HEK293 (cell line): ENCODE data around the gene SZT2.

Source experiments
- GLI2 ChIP-seq: fragments of 450-650 bp; formaldehyde crosslinking; IDR thresholded peaks from 2 replicates; pipeline ENCODE4; 2017; ENCODE audit warnings: missing biosample characterization, missing genetic modification characterization, low read depth, borderline replicate concordance
- GLIS1 ChIP-seq: fragments of 450-650 bp; formaldehyde crosslinking; IDR thresholded peaks from 2 replicates; pipeline ENCODE4 v1.5.1; 2016; ENCODE audit warnings: missing biosample characterization, missing genetic modification characterization
- OVOL3 ChIP-seq: fragments of 450-650 bp; formaldehyde crosslinking; IDR thresholded peaks from 2 replicates; pipeline ENCODE4 v1.5.1; 2016; ENCODE audit warnings: missing biosample characterization, missing genetic modification characterization
- SCRT1 ChIP-seq: fragments of 450-650 bp; formaldehyde crosslinking; IDR thresholded peaks from 2 replicates; pipeline ENCODE4 v1.5.1; 2016; ENCODE audit warnings: missing biosample characterization, missing genetic modification characterization, borderline replicate concordance
- SP7 ChIP-seq: fragments of 450-650 bp; formaldehyde crosslinking; IDR thresholded peaks from 2 replicates; pipeline ENCODE4 v1.5.1; 2016; ENCODE audit warnings: missing biosample characterization, missing genetic modification characterization
- WT1 ChIP-seq: fragments of 450-650 bp; formaldehyde crosslinking; IDR thresholded peaks from 2 replicates; pipeline ENCODE4 v1.5.1; 2016; ENCODE audit warnings: missing biosample characterization, missing genetic modification characterization
- ZBTB8A ChIP-seq: fragments of 450-650 bp; formaldehyde crosslinking; IDR thresholded peaks from 2 replicates; pipeline ENCODE4 v1.5.1; 2016; ENCODE audit warnings: missing biosample characterization, missing genetic modification characterization
- ZNF10 ChIP-seq: fragments of 450-650 bp; formaldehyde crosslinking; IDR thresholded peaks from 2 replicates; pipeline ENCODE4 v1.5.1; 2017; ENCODE audit warnings: missing biosample characterization, missing genetic modification characterization
- ZNF112 ChIP-seq: fragments of 450-650 bp; formaldehyde crosslinking; IDR thresholded peaks from 2 replicates; pipeline ENCODE4 v1.5.0; 2017; ENCODE audit warnings: missing biosample characterization, missing genetic modification characterization
- ZNF175 ChIP-seq: fragments of 450-650 bp; formaldehyde crosslinking; IDR thresholded peaks from 2 replicates; pipeline ENCODE4 v1.5.1; 2016; ENCODE audit warnings: missing biosample characterization, missing genetic modification characterization
- ZNF292 ChIP-seq: fragments of 450-650 bp; formaldehyde crosslinking; IDR thresholded peaks from 2 replicates; pipeline ENCODE4 v1.5.1; 2016; ENCODE audit warnings: low read depth, missing biosample characterization, missing genetic modification characterization, borderline replicate concordance
- ZNF335 ChIP-seq: fragments of 450-650 bp; formaldehyde crosslinking; conservative IDR thresholded peaks from 2 replicates; pipeline ENCODE4 v1.5.1; 2016; ENCODE audit warnings: missing biosample characterization, missing genetic modification characterization
- ZNF544 ChIP-seq: fragments of 450-650 bp; formaldehyde crosslinking; IDR thresholded peaks from 2 replicates; pipeline ENCODE4 v1.5.0; 2017; ENCODE audit warnings: missing biosample characterization, missing genetic modification characterization
- ZNF623 ChIP-seq: fragments of 450-650 bp; formaldehyde crosslinking; IDR thresholded peaks from 2 replicates; pipeline ENCODE4 v1.5.1; 2016; ENCODE audit warnings: missing biosample characterization, missing genetic modification characterization
- ZNF791 ChIP-seq: fragments of 450-650 bp; formaldehyde crosslinking; IDR thresholded peaks from 2 replicates; pipeline ENCODE4 v1.5.1; 2016; ENCODE audit warnings: missing biosample characterization, missing genetic modification characterization
- ZNF792 ChIP-seq: fragments of 450-650 bp; formaldehyde crosslinking; IDR thresholded peaks from 2 replicates; pipeline ENCODE4 v1.5.1; 2016; ENCODE audit warnings: missing biosample characterization, missing genetic modification characterization
- TF ChIP-seq, protein P1 (sequence below): fragments of 450-650 bp; formaldehyde crosslinking; IDR thresholded peaks from 2 replicates; pipeline ENCODE4 v1.5.1; 2016; ENCODE audit warnings: missing biosample characterization, missing genetic modification characterization
- TF ChIP-seq, protein P2 (sequence below): fragments of 450-650 bp; formaldehyde crosslinking; IDR thresholded peaks from 2 replicates; pipeline ENCODE4 v1.5.1; 2016; ENCODE audit warnings: missing biosample characterization, missing genetic modification characterization
- TF ChIP-seq, protein P3 (sequence below): fragments of 450-650 bp; formaldehyde crosslinking; IDR thresholded peaks from 2 replicates; pipeline ENCODE4 v1.5.1; 2016; ENCODE audit warnings: missing biosample characterization, missing genetic modification characterization
- TF ChIP-seq, protein P4 (sequence below): fragments of 450-650 bp; formaldehyde crosslinking; IDR thresholded peaks from 2 replicates; pipeline ENCODE4 v1.5.1; 2017; ENCODE audit warnings: missing biosample characterization, missing genetic modification characterization
- TF ChIP-seq, protein P5 (sequence below): fragments of 450-650 bp; formaldehyde crosslinking; IDR thresholded peaks from 2 replicates; pipeline ENCODE4 v1.5.1; 2016; ENCODE audit warnings: missing biosample characterization, missing genetic modification characterization
- TF ChIP-seq, protein P6 (sequence below): fragments of 450-650 bp; formaldehyde crosslinking; conservative IDR thresholded peaks from 2 replicates; pipeline ENCODE4 v1.5.1; 2016; ENCODE audit warnings: low read depth, missing biosample characterization, missing genetic modification characterization

SZT2 gene

DNA sequence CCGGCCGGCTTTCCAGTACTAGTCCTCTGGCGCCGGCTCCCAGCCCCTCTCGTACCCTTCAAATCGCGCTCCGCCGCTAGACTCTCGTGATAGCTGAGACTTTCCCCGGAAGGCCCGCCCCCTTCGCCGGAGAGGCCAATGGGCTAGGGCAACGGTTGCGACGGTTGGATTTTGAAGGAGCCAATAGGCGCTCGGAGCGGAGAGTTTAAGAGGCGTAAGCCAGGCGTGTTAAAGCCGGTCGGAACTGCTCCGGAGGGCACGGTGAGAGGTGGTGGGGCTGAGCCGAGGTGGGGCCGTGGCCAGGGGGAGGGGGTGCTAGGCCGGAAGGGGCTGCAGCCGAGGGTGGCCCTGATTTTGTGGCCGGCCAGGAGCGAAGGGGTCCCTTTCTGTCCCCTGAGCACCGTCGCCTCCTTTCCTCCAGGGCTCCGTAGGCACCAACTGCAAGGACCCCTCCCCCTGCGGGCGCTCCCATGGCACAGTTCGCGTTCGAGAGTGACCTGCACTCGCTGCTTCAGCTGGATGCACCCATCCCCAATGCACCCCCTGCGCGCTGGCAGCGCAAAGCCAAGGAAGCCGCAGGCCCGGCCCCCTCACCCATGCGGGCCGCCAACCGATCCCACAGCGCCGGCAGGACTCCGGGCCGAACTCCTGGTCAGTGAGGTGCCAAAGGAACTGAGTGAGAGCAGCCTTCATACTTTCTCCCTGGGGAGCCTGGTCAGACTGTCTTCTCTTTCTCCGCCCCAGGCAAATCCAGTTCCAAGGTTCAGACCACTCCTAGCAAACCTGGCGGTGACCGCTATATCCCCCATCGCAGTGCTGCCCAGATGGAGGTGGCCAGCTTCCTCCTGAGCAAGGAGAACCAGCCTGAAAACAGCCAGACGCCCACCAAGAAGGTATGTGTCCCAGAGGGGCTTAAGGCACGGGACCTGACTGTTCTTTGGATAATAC lies 30.7 kb upstream of the SZT2 start, which contains the start of gene CDC20 (continued):
- TF ChIP-seq, protein P1, sequence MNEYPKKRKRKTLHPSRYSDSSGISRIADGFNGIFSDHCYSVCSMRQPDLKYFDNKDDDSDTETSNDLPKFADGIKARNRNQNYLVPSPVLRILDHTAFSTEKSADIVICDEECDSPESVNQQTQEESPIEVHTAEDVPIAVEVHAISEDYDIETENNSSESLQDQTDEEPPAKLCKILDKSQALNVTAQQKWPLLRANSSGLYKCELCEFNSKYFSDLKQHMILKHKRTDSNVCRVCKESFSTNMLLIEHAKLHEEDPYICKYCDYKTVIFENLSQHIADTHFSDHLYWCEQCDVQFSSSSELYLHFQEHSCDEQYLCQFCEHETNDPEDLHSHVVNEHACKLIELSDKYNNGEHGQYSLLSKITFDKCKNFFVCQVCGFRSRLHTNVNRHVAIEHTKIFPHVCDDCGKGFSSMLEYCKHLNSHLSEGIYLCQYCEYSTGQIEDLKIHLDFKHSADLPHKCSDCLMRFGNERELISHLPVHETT (tag by site-specific recombination) = no peak
- peak; percentile 49 for TF ChIP-seq GLIS1
- no peak for TF ChIP-seq ZNF544 (tag by site-specific recombination)
- TF ChIP-seq ZNF112 (tag by site-specific recombination) = no peak
- TF ChIP-seq ZNF791 (tag by site-specific recombination) = no peak
- peak; percentile 53 for TF ChIP-seq SP7 (tag by site-specific recombination)
- no peak for TF ChIP-seq ZNF292 (tag by site-specific recombination)
- TF ChIP-seq ZNF175 (tag by site-specific recombination) = no peak
- TF ChIP-seq GLI2 (tag by site-specific recombination) = no peak
- TF ChIP-seq, protein P2, sequence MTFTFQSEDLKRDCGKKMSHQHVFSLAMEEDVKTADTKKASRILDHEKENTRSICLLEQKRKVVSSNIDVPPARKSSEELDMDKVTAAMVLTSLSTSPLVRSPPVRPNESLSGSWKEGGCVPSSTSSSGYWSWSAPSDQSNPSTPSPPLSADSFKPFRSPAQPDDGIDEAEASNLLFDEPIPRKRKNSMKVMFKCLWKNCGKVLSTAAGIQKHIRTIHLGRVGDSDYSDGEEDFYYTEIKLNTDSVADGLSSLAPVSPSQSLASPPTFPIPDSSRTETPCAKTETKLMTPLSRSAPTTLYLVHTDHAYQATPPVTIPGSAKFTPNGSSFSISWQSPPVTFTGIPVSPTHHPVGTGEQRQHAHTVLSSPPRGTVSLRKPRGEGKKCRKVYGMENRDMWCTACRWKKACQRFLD (tag by site-specific recombination) = peak; percentile 10; the same call in 1 of the 2 replicates
- TF ChIP-seq, protein P3, sequence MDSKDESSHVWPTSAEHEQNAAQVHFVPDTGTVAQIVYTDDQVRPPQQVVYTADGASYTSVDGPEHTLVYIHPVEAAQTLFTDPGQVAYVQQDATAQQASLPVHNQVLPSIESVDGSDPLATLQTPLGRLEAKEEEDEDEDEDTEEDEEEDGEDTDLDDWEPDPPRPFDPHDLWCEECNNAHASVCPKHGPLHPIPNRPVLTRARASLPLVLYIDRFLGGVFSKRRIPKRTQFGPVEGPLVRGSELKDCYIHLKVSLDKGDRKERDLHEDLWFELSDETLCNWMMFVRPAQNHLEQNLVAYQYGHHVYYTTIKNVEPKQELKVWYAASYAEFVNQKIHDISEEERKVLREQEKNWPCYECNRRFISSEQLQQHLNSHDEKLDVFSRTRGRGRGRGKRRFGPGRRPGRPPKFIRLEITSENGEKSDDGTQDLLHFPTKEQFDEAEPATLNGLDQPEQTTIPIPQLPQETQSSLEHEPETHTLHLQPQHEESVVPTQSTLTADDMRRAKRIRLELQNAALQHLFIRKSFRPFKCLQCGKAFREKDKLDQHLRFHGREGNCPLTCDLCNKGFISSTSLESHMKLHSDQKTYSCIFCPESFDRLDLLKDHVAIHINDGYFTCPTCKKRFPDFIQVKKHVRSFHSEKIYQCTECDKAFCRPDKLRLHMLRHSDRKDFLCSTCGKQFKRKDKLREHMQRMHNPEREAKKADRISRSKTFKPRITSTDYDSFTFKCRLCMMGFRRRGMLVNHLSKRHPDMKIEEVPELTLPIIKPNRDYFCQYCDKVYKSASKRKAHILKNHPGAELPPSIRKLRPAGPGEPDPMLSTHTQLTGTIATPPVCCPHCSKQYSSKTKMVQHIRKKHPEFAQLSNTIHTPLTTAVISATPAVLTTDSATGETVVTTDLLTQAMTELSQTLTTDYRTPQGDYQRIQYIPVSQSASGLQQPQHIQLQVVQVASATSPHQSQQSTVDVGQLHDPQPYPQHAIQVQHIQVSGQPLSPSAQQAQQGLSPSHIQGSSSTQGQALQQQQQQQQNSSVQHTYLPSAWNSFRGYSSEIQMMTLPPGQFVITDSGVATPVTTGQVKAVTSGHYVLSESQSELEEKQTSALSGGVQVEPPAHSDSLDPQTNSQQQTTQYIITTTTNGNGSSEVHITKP (tag by site-specific recombination) = peak; percentile 92
- no peak for TF ChIP-seq ZNF623 (tag by site-specific recombination)
- TF ChIP-seq ZNF335 = peak; percentile 69
- TF ChIP-seq SCRT1 (tag by site-specific recombination) = no peak
- TF ChIP-seq WT1 (tag by site-specific recombination) = 0 out of 2 replicates have a peak, but pooled peaks have one; percentile 10
- peak; percentile 95 for TF ChIP-seq ZBTB8A (tag by site-specific recombination)
- peak; percentile 75; the same call in 1 of the 2 replicates for TF ChIP-seq ZNF792 (tag by site-specific recombination)
- TF ChIP-seq, protein P4, sequence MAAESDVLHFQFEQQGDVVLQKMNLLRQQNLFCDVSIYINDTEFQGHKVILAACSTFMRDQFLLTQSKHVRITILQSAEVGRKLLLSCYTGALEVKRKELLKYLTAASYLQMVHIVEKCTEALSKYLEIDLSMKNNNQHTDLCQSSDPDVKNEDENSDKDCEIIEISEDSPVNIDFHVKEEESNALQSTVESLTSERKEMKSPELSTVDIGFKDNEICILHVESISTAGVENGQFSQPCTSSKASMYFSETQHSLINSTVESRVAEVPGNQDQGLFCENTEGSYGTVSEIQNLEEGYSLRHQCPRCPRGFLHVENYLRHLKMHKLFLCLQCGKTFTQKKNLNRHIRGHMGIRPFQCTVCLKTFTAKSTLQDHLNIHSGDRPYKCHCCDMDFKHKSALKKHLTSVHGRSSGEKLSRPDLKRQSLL = no peak
- TF ChIP-seq, protein P5, sequence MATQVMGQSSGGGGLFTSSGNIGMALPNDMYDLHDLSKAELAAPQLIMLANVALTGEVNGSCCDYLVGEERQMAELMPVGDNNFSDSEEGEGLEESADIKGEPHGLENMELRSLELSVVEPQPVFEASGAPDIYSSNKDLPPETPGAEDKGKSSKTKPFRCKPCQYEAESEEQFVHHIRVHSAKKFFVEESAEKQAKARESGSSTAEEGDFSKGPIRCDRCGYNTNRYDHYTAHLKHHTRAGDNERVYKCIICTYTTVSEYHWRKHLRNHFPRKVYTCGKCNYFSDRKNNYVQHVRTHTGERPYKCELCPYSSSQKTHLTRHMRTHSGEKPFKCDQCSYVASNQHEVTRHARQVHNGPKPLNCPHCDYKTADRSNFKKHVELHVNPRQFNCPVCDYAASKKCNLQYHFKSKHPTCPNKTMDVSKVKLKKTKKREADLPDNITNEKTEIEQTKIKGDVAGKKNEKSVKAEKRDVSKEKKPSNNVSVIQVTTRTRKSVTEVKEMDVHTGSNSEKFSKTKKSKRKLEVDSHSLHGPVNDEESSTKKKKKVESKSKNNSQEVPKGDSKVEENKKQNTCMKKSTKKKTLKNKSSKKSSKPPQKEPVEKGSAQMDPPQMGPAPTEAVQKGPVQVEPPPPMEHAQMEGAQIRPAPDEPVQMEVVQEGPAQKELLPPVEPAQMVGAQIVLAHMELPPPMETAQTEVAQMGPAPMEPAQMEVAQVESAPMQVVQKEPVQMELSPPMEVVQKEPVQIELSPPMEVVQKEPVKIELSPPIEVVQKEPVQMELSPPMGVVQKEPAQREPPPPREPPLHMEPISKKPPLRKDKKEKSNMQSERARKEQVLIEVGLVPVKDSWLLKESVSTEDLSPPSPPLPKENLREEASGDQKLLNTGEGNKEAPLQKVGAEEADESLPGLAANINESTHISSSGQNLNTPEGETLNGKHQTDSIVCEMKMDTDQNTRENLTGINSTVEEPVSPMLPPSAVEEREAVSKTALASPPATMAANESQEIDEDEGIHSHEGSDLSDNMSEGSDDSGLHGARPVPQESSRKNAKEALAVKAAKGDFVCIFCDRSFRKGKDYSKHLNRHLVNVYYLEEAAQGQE (tag by site-specific recombination) = no peak
- no peak for TF ChIP-seq ZNF10
- TF ChIP-seq OVOL3 (tag by site-specific recombination) = peak; percentile 59; the same call in 1 of the 2 replicates
- TF ChIP-seq, protein P6, sequence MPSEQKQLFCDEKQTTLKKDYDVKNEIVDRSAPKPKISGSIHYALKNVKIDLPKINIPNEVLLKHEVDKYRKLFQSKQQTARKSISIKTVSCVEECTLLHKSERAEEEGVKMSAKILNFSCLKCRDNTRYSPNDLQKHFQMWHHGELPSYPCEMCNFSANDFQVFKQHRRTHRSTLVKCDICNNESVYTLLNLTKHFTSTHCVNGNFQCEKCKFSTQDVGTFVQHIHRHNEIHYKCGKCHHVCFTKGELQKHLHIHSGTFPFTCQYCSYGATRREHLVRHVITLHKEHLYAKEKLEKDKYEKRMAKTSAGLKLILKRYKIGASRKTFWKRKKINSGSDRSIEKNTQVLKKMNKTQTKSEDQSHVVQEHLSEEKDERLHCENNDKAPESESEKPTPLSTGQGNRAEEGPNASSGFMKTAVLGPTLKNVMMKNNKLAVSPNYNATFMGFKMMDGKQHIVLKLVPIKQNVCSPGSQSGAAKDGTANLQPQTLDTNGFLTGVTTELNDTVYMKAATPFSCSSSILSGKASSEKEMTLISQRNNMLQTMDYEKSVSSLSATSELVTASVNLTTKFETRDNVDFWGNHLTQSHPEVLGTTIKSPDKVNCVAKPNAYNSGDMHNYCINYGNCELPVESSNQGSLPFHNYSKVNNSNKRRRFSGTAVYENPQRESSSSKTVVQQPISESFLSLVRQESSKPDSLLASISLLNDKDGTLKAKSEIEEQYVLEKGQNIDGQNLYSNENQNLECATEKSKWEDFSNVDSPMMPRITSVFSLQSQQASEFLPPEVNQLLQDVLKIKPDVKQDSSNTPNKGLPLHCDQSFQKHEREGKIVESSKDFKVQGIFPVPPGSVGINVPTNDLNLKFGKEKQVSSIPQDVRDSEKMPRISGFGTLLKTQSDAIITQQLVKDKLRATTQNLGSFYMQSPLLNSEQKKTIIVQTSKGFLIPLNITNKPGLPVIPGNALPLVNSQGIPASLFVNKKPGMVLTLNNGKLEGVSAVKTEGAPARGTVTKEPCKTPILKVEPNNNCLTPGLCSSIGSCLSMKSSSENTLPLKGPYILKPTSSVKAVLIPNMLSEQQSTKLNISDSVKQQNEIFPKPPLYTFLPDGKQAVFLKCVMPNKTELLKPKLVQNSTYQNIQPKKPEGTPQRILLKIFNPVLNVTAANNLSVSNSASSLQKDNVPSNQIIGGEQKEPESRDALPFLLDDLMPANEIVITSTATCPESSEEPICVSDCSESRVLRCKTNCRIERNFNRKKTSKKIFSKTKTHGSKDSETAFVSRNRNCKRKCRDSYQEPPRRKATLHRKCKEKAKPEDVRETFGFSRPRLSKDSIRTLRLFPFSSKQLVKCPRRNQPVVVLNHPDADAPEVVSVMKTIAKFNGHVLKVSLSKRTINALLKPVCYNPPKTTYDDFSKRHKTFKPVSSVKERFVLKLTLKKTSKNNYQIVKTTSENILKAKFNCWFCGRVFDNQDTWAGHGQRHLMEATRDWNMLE = peak; percentile 37; the same call in 1 of the 2 replicates
